ENCODE measurements around the gene ZNF277. TPM values are rescaled to one million over a fixed set of nuclear protein-coding genes. Genes with fewer than 3 reads are reported as not detected.

ZNF277 gene
- total and polyA plus RNA-seq, 4 donors: 11.9 to 47.6 (median 24.9) TPM

GRCh38 chr7:112362053-112362650 lies 155.7 kb downstream of the ZNF277 start:
- peaks cover 0 to 32% (median 16%) of the 10 kb centered on the region in 5 donors for H3K4me1 ChIP-seq (ENCODE audit: control insufficient read depth in 5 of 5, insufficient read depth in 5 of 5, low read length in 5 of 5)

GRCh38 chr7:112362731-112363131 lies 156.2 kb downstream of the ZNF277 start:
- Histone ChIP-seq H3K9ac (ENCODE audit: insufficient read depth in 1 of 2, low read length in 2 of 2) (peak overlapping the region in 1 of 2 donors; percentile 3), H3K4me3 (no peak overlapping the region), H3K36me3 (ENCODE audit: control insufficient read depth in 4 of 4, insufficient read depth in 4 of 4, low read length in 4 of 4) (no peaks in the 10 kb centered on the region), H3K27me3 (ENCODE audit: control insufficient read depth in 3 of 3, insufficient read depth in 3 of 3, low read length in 2 of 3) (no peaks in the 10 kb centered on the region), H3K4me1 (ENCODE audit: control insufficient read depth in 5 of 5, insufficient read depth in 5 of 5, low read length in 5 of 5) (peaks cover 0 to 32% (median 16%) of the 10 kb centered on the region in 5 donors), H3K27ac (ENCODE audit: low read depth in 1 of 2, low read length in 1 of 2) (peak overlapping the region in 1 of 2 donors; percentile 85), H3K9me3 (ENCODE audit: control insufficient read depth in 4 of 4, insufficient read depth in 3 of 4, low read length in 3 of 4) (peaks cover 0 to 3% (median under 1%) of the 10 kb centered on the region in 4 donors)
- DNase-seq (peak; percentile 74 to 87 (median 78)), ATAC-seq (ENCODE audit: insufficient read depth, low FRiP score) (peak; percentile 55)
- 54 to 76% methylated on average over 8 of the region's 8 CpGs for WGBS, 2 donors
- TF ChIP-seq CTCF (IDR thresholded peaks at IDR 0.05; ENCODE audit: control extremely low read depth, extremely low read depth): no peak

More at GRCh38 chr7:112362053-112362650, 155.7 kb downstream of the ZNF277 start:
- no peaks in the 10 kb centered on the region for H3K27me3 ChIP-seq (ENCODE audit: control insufficient read depth in 3 of 3, insufficient read depth in 3 of 3, low read length in 2 of 3)
- peak overlapping the region in 1 of 2 donors; percentile 69 for H3K27ac ChIP-seq (ENCODE audit: low read depth in 1 of 2, low read length in 1 of 2)
- TF ChIP-seq CTCF (IDR thresholded peaks at IDR 0.05; ENCODE audit: control extremely low read depth, extremely low read depth): no peak
- peak overlapping the region in 1 of 2 donors; percentile 3 for H3K9ac ChIP-seq (ENCODE audit: insufficient read depth in 1 of 2, low read length in 2 of 2)
- H3K9me3 ChIP-seq (ENCODE audit: control insufficient read depth in 4 of 4, insufficient read depth in 3 of 4, low read length in 3 of 4): peaks cover 0 to 3% (median under 1%) of the 10 kb centered on the region in 4 donors
- no peaks in the 10 kb centered on the region for H3K36me3 ChIP-seq (ENCODE audit: control insufficient read depth in 4 of 4, insufficient read depth in 4 of 4, low read length in 4 of 4)
- ATAC-seq (ENCODE audit: insufficient read depth, low FRiP score) (peak; percentile 46), DNase-seq (peak in 1 of 3 donors; percentile 31)
- 68 to 91% methylated on average over 2 of the region's 2 CpGs for WGBS, 2 donors
- no peak overlapping the region for H3K4me3 ChIP-seq

GRCh38 chr7:112364388-112364787 lies 157.9 kb downstream of the ZNF277 start:
- H3K9me3 ChIP-seq (ENCODE audit: control insufficient read depth in 4 of 4, insufficient read depth in 3 of 4, low read length in 3 of 4): peaks cover 0 to 3% (median 0%) of the 10 kb centered on the region in 4 donors
- H3K27me3 ChIP-seq (ENCODE audit: control insufficient read depth in 3 of 3, insufficient read depth in 3 of 3, low read length in 2 of 3): no peaks in the 10 kb centered on the region
- WGBS, 2 donors: 78 to 81% methylated on average over 1 of the region's 1 CpG
- no peak overlapping the region for H3K4me3 ChIP-seq
- H3K4me1 ChIP-seq (ENCODE audit: control insufficient read depth in 5 of 5, insufficient read depth in 5 of 5, low read length in 5 of 5): peaks cover 0 to 32% (median 16%) of the 10 kb centered on the region in 5 donors
- no peak for TF ChIP-seq CTCF (IDR thresholded peaks at IDR 0.05; ENCODE audit: control extremely low read depth, extremely low read depth)
- no peak for DNase-seq
- no peaks in the 10 kb centered on the region for H3K36me3 ChIP-seq (ENCODE audit: control insufficient read depth in 4 of 4, insufficient read depth in 4 of 4, low read length in 4 of 4)
- no peak for ATAC-seq (ENCODE audit: insufficient read depth, low FRiP score)
- no peak overlapping the region for H3K9ac ChIP-seq (ENCODE audit: insufficient read depth in 1 of 2, low read length in 2 of 2)
- no peak overlapping the region for H3K27ac ChIP-seq (ENCODE audit: low read depth in 1 of 2, low read length in 1 of 2)

Measured in lung (tissue), 12 donors.